T-helper 1 cell treated with Interleukin-12 subunit alpha and Interleukin-12 subunit beta and Interleukin-4 antibody, amounts not matched to agents 30 μg/mL and 1 μg/mL, for 36 hours (primary cell): ENCODE measurements around the gene CPNE4.

Experiments used
- H3K27ac Mint-ChIP-seq: one replicate; pipeline ENCODE4 v1.8.0; 2021; ENCODE audit warnings: mild to moderate bottlenecking, mixed read lengths
- H3K27me3 Mint-ChIP-seq: one replicate; pipeline ENCODE4 v1.8.0; 2021; ENCODE audit warnings: low read depth, mixed read lengths
- H3K36me3 Mint-ChIP-seq: one replicate; pipeline ENCODE4 v1.8.0; 2021; ENCODE audit warnings: low read depth, mixed read lengths
- H3K4me1 Mint-ChIP-seq: one replicate; pipeline ENCODE4 v1.8.0; 2021; ENCODE audit warnings: low read depth, mixed read lengths
- H3K4me3 Mint-ChIP-seq: one replicate; pipeline ENCODE4 v1.8.0; 2021; ENCODE audit warnings: mild to moderate bottlenecking, moderate library complexity, mixed read lengths
- H3K9me3 Mint-ChIP-seq: one replicate; pipeline ENCODE4 v1.8.0; 2021; ENCODE audit warnings: mixed read lengths

The CPNE4 gene

DNA sequence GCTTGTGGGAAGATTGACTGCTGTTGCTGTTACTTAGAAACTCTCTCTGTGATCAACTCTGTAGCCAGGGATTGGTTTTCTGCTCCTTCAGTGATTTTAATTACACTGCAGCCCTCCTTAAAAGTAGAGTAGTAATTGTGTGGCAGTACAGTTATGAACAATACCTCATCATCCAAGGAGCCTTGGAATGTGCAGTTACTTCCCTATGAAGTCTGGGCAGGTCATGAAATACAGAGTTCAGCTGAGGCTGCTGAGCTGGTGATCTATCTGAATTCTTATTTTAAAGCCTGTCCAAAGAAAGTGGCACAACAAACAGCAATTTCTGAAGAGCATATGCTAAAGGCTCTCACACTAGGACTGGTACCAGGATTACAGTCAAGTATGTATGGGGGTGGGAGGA lies 494.7 kb downstream of the CPNE4 start:
- H3K9me3 Mint-ChIP-seq: no peaks in the 10 kb centered on the region
- no peak overlapping the region for H3K4me3 Mint-ChIP-seq
- H3K27me3 Mint-ChIP-seq: peaks cover 16% of the 10 kb centered on the region
- no peaks in the 10 kb centered on the region for H3K36me3 Mint-ChIP-seq
- no peaks in the 10 kb centered on the region for H3K4me1 Mint-ChIP-seq
- no peak overlapping the region for H3K27ac Mint-ChIP-seq

DNA sequence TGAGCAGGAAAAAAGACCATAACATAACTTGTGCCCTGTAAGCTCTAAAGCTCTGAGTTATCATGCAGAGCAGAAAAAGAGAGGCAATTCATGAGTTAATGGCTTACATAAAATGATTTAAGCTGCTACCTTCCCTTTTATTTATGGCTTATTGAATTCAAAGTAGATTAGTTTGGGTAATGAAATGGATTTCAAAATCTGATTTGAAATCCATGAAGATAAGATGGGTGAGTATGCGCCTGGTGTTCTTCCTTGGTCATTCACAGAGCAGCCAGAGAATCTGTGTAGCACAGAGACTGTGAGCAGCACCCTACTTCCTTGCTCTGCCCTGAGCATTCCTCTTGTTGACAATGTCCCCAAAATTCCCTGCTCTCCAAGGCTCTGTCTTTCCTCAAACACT lies 495.8 kb downstream of the CPNE4 start:
- no peaks in the 10 kb centered on the region for H3K9me3 Mint-ChIP-seq
- H3K27me3 Mint-ChIP-seq: peaks cover 16% of the 10 kb centered on the region
- no peak overlapping the region for H3K4me3 Mint-ChIP-seq
- H3K36me3 Mint-ChIP-seq: no peaks in the 10 kb centered on the region
- no peaks in the 10 kb centered on the region for H3K4me1 Mint-ChIP-seq
- no peak overlapping the region for H3K27ac Mint-ChIP-seq

GRCh38 chr3:131537531-131537930 lies 497.3 kb downstream of the CPNE4 start:
- Mint-ChIP-seq H3K27me3 (peaks cover 21% of the 10 kb centered on the region), H3K4me1 (no peaks in the 10 kb centered on the region), H3K27ac (no peak overlapping the region), H3K9me3 (no peaks in the 10 kb centered on the region), H3K4me3 (no peak overlapping the region), H3K36me3 (no peaks in the 10 kb centered on the region)

- H3K4me3 Mint-ChIP-seq: no peak overlapping the region
- H3K36me3 Mint-ChIP-seq: no peaks in the 10 kb centered on the region
- H3K27me3 Mint-ChIP-seq: peaks cover 27% of the 10 kb centered on the region
- H3K27ac Mint-ChIP-seq: no peak overlapping the region
- H3K9me3 Mint-ChIP-seq: no peaks in the 10 kb centered on the region
- no peaks in the 10 kb centered on the region for H3K4me1 Mint-ChIP-seq
These were observed 499.2 kb downstream of the CPNE4 start for GRCh38 chr3:131535596-131535995.

- H3K27ac Mint-ChIP-seq: no peak overlapping the region
- no peaks in the 10 kb centered on the region for H3K9me3 Mint-ChIP-seq
- no peaks in the 10 kb centered on the region for H3K36me3 Mint-ChIP-seq
- no peak overlapping the region for H3K4me3 Mint-ChIP-seq
- H3K4me1 Mint-ChIP-seq: no peaks in the 10 kb centered on the region
- peaks cover 30% of the 10 kb centered on the region for H3K27me3 Mint-ChIP-seq
These were observed 499.7 kb downstream of the CPNE4 start for GRCh38 chr3:131535131-131535530.

GRCh38 chr3:131532645-131533044 lies 502.2 kb downstream of the CPNE4 start:
- H3K27me3 Mint-ChIP-seq: peaks cover 46% of the 10 kb centered on the region
- H3K4me1 Mint-ChIP-seq: no peaks in the 10 kb centered on the region
- H3K36me3 Mint-ChIP-seq: no peaks in the 10 kb centered on the region
- H3K4me3 Mint-ChIP-seq: no peak overlapping the region
- H3K9me3 Mint-ChIP-seq: no peaks in the 10 kb centered on the region
- no peak overlapping the region for H3K27ac Mint-ChIP-seq

DNA sequence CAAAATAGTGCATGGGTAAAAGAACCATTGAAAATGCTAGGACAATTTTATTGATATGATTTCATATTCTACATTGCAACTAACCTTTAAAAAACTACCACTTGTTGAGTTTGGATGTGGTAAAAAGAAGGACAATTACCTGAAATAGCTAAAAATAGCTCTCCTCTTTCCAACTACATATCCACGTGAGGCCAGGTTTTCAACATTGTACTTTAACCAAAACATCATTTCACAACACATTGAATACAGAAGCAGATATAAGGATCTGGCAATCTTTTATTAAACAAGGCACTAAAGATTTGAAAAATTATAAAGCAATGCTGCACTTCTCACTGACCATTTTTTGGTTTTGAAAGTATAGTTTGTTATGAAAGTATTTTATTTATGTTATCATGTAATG lies 504.0 kb downstream of the CPNE4 start:
- H3K36me3 Mint-ChIP-seq: no peaks in the 10 kb centered on the region
- H3K27me3 Mint-ChIP-seq: peaks cover 55% of the 10 kb centered on the region
- no peak overlapping the region for H3K4me3 Mint-ChIP-seq
- H3K27ac Mint-ChIP-seq: no peak overlapping the region
- no peaks in the 10 kb centered on the region for H3K9me3 Mint-ChIP-seq
- no peaks in the 10 kb centered on the region for H3K4me1 Mint-ChIP-seq

- Mint-ChIP-seq H3K27me3 (peaks cover 58% of the 10 kb centered on the region), H3K4me1 (no peaks in the 10 kb centered on the region), H3K4me3 (no peak overlapping the region), H3K9me3 (no peaks in the 10 kb centered on the region), H3K27ac (no peak overlapping the region), H3K36me3 (no peaks in the 10 kb centered on the region)
These were observed 504.4 kb downstream of the CPNE4 start for GRCh38 chr3:131530388-131530787.

- Mint-ChIP-seq H3K36me3 (no peaks in the 10 kb centered on the region), H3K4me1 (no peaks in the 10 kb centered on the region), H3K27ac (no peak overlapping the region), H3K4me3 (no peak overlapping the region), H3K9me3 (no peaks in the 10 kb centered on the region), H3K27me3 (peaks cover 44% of the 10 kb centered on the region)
These were observed 507.9 kb downstream of the CPNE4 start for GRCh38 chr3:131526801-131527347.

DNA sequence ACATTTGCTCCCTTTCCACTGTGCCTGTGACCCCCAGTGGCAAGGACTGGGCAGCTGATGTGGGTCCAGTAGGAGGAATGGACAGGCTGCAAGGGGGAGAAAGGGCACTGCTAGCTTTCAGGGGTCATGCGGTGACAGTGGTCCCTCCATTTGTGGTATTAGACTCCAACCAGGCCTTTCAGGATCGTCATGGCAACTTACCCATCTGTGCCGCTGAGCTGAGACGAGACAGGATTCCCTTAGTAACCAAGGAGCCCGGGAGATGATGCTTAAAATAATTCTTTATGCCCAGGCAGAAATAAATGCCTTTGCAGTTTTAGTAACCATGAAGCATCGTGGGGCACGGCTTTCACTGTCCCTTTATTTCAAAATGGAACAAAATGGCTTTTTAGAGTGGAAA lies 516.1 kb downstream of the CPNE4 start:
- H3K27ac Mint-ChIP-seq: no peak overlapping the region
- peaks cover 5% of the 10 kb centered on the region for H3K9me3 Mint-ChIP-seq
- H3K36me3 Mint-ChIP-seq: no peaks in the 10 kb centered on the region
- H3K4me3 Mint-ChIP-seq: no peak overlapping the region
- peaks cover 10% of the 10 kb centered on the region for H3K27me3 Mint-ChIP-seq
- H3K4me1 Mint-ChIP-seq: no peaks in the 10 kb centered on the region

DNA sequence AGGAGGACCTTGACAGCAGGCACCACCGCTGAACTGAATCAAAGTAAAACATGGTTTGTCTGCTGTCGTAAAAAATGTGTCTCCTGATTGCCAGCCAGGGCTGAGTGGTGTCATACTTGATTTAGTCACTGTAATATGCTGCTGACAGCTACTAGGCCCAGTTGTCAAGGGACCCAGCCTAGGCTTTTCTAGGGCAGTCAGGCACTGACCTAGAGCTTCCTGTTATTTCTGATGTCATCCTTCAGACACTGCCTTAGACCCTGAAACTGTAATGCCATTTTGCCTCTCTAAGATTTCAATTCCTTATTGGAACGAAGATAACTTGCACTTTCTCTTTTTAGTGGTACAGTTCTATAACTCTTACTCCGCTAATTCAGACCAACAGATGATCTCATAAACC lies 529.4 kb downstream of the CPNE4 start:
- Mint-ChIP-seq H3K9me3 (no peaks in the 10 kb centered on the region), H3K36me3 (peaks cover 7% of the 10 kb centered on the region), H3K4me1 (peaks cover 21% of the 10 kb centered on the region), H3K27me3 (peaks cover 7% of the 10 kb centered on the region), H3K4me3 (no peak overlapping the region), H3K27ac (no peak overlapping the region)

DNA sequence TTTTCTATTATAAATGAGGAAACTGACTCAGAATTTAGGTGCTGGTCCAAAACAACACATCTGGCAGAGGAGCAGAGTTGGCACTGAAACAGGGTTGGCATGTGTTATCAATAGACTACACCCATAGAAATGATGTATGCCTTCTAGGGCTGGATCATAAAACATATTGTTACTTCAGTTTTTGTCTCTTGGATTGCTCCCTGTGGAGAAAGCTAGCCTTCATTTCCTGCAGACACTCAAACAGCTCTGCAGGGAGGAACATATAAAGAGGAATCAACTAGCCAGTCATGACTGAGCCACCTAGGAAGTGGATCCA lies 531.5 kb downstream of the CPNE4 start:
- H3K27me3 Mint-ChIP-seq: peaks cover 3% of the 10 kb centered on the region
- H3K4me1 Mint-ChIP-seq: peaks cover 27% of the 10 kb centered on the region
- H3K27ac Mint-ChIP-seq: peak overlapping the region; percentile 93
- H3K4me3 Mint-ChIP-seq: peak overlapping the region; percentile 98
- H3K9me3 Mint-ChIP-seq: no peaks in the 10 kb centered on the region
- peaks cover 21% of the 10 kb centered on the region for H3K36me3 Mint-ChIP-seq

GRCh38 chr3:131502530-131503319 lies 532.1 kb downstream of the CPNE4 start, which contains the start of gene MRPL3:
Gene MRPL3, minus strand, starts transcription at chr3:131502971. Its CDS starts 150 bp downstream, at chr3:131502821.
- Mint-ChIP-seq H3K27me3 (no peaks in the 10 kb centered on the region), H3K36me3 (peaks cover 21% of the 10 kb centered on the region), H3K4me1 (peaks cover 27% of the 10 kb centered on the region), H3K9me3 (no peaks in the 10 kb centered on the region), H3K27ac (peak within 1 kb of the TSS; percentile 93), H3K4me3 (peak within 1 kb of the TSS; percentile 98)

DNA sequence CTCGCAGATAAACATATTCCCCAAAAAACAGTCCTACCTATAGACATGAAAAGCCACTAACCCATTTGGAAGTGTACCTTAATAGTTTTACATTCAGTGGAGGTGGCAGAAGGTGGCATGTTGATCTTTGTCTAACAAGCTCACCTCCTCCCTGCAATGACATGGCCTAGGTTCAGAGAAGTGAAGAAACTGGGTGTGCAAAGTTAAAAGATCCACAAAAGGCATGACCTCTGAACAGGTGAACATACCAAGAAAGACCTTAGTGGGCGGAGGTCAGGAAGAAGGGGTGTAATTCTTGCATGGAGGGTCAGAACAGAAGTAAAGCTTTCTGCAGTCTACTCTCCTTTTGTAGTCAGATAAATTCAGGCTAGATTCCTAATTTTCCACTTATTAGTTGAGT lies 532.9 kb downstream of the CPNE4 start:
- Mint-ChIP-seq H3K27ac (peak overlapping the region; percentile 93), H3K27me3 (no peaks in the 10 kb centered on the region), H3K9me3 (no peaks in the 10 kb centered on the region), H3K4me1 (peaks cover 27% of the 10 kb centered on the region), H3K4me3 (peak overlapping the region; percentile 98), H3K36me3 (peaks cover 23% of the 10 kb centered on the region)

- Mint-ChIP-seq H3K9me3 (no peaks in the 10 kb centered on the region), H3K4me1 (peaks cover 6% of the 10 kb centered on the region)
These were observed 540.1 kb downstream of the CPNE4 start for GRCh38 chr3:131494706-131495105.

More at GRCh38 chr3:131494706-131495105, 540.1 kb downstream of the CPNE4 start:
- no peak overlapping the region for H3K4me3 Mint-ChIP-seq
- no peaks in the 10 kb centered on the region for H3K27me3 Mint-ChIP-seq
- H3K36me3 Mint-ChIP-seq: peaks cover 33% of the 10 kb centered on the region
- no peak overlapping the region for H3K27ac Mint-ChIP-seq
